Liver (tissue), 3 donors: Measurements from ENCODE around the gene MFN1.

Experiments used
- JUND ChIP-seq, 2 donors: IDR thresholded peaks; 2 replicates each; pipeline ENCODE4 v1.6.1; 2016; ENCODE audit warnings: antibody characterized with exemption in 2 of 2
- RAD21 ChIP-seq, 2 donors: IDR thresholded peaks; 2 replicates each; pipeline ENCODE4 v1.6.1; 2016; ENCODE audit warnings: antibody characterized with exemption in 2 of 2, mild to moderate bottlenecking in 2 of 2
- RXRA ChIP-seq, 2 donors: IDR thresholded peaks; 2 replicates each; pipeline ENCODE4 v1.6.1; 2017 to 2018; ENCODE audit warnings: antibody characterized with exemption in 2 of 2, mild to moderate bottlenecking in 1 of 2
- YY1 ChIP-seq: IDR thresholded peaks from 2 replicates; pipeline ENCODE4 v1.6.1; 2016; ENCODE audit warnings: antibody characterized with exemption, mild to moderate bottlenecking
- TF ChIP-seq, protein P1 (sequence below): fragments of 150-350 bp; IDR thresholded peaks from 2 replicates; pipeline ENCODE4 v1.5.1; 2017; ENCODE audit warnings: improper control_type of control experiment, low read depth, low read length; ENCODE audit not compliant: missing input control
- TF ChIP-seq, protein P2 (sequence below): IDR thresholded peaks from 2 replicates; pipeline ENCODE4 v1.6.1; 2016; ENCODE audit warnings: antibody characterized with exemption, mild to moderate bottlenecking
- TF ChIP-seq, protein P3 (sequence below): IDR thresholded peaks from 2 replicates; pipeline ENCODE4 v1.6.1; 2016; ENCODE audit warnings: antibody characterized with exemption
- donor health status: healthy.
- donor health status: healthy.

DNA sequence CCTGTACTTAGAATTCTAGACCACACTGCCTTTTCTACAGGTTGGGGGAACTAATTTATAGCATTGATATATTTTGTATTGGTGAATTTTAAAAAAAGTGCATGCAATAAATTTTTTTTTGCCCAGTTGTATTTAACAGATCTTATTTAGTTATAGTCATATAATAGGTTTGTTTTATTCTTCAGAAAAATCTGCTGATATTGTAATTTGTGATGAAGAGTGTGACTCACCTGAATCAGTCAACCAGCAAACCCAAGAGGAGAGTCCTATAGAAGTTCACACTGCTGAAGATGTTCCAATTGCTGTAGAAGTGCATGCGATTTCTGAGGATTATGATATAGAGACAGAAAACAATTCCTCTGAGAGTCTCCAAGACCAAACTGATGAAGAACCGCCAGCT is 14.4 kb upstream of the MFN1 start:
- TF ChIP-seq, protein P1, sequence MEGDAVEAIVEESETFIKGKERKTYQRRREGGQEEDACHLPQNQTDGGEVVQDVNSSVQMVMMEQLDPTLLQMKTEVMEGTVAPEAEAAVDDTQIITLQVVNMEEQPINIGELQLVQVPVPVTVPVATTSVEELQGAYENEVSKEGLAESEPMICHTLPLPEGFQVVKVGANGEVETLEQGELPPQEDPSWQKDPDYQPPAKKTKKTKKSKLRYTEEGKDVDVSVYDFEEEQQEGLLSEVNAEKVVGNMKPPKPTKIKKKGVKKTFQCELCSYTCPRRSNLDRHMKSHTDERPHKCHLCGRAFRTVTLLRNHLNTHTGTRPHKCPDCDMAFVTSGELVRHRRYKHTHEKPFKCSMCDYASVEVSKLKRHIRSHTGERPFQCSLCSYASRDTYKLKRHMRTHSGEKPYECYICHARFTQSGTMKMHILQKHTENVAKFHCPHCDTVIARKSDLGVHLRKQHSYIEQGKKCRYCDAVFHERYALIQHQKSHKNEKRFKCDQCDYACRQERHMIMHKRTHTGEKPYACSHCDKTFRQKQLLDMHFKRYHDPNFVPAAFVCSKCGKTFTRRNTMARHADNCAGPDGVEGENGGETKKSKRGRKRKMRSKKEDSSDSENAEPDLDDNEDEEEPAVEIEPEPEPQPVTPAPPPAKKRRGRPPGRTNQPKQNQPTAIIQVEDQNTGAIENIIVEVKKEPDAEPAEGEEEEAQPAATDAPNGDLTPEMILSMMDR: no peak
- TF ChIP-seq RXRA (IDR thresholded peaks at IDR 0.05) (no peak), RAD21 (IDR thresholded peaks at IDR 0.05) (no peak), YY1 (no peak), JUND (IDR thresholded peaks at IDR 0.05) (no peak)
- TF ChIP-seq, protein P2, sequence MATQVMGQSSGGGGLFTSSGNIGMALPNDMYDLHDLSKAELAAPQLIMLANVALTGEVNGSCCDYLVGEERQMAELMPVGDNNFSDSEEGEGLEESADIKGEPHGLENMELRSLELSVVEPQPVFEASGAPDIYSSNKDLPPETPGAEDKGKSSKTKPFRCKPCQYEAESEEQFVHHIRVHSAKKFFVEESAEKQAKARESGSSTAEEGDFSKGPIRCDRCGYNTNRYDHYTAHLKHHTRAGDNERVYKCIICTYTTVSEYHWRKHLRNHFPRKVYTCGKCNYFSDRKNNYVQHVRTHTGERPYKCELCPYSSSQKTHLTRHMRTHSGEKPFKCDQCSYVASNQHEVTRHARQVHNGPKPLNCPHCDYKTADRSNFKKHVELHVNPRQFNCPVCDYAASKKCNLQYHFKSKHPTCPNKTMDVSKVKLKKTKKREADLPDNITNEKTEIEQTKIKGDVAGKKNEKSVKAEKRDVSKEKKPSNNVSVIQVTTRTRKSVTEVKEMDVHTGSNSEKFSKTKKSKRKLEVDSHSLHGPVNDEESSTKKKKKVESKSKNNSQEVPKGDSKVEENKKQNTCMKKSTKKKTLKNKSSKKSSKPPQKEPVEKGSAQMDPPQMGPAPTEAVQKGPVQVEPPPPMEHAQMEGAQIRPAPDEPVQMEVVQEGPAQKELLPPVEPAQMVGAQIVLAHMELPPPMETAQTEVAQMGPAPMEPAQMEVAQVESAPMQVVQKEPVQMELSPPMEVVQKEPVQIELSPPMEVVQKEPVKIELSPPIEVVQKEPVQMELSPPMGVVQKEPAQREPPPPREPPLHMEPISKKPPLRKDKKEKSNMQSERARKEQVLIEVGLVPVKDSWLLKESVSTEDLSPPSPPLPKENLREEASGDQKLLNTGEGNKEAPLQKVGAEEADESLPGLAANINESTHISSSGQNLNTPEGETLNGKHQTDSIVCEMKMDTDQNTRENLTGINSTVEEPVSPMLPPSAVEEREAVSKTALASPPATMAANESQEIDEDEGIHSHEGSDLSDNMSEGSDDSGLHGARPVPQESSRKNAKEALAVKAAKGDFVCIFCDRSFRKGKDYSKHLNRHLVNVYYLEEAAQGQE: no peak
- TF ChIP-seq, protein P3, sequence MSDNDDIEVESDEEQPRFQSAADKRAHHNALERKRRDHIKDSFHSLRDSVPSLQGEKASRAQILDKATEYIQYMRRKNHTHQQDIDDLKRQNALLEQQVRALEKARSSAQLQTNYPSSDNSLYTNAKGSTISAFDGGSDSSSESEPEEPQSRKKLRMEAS: no peak
